Coronary artery (tissue), 2 donors: ENCODE results near the gene TTLL12.
A peak's percentile ranks its signal among the peaks of the same experiment; 100 is the strongest.

Experiments used
- DNase-seq: peaks from one replicate; pipeline ENCODE4 v3.0.0-alpha.2; 2017; ENCODE audit warnings: low spot score
- H3K27ac ChIP-seq, 2 donors: fragments of 200-600 bp; sonication (generic); one replicate each; pipeline ENCODE4 v1.5.1; 2016 to 2019
- H3K4me3 ChIP-seq: fragments of 200-600 bp; sonication (generic); 2 replicates; pipeline ENCODE4 v1.5.1; 2016; ENCODE audit warnings: mild to moderate bottlenecking, moderate library complexity
- TF ChIP-seq, protein P1 (sequence below): fragments of 200-600 bp; sonication (generic); IDR thresholded peaks from one replicate; pipeline ENCODE4 v1.5.1; 2019; ENCODE audit warnings: antibody characterized with exemption

Gene TTLL12

GRCh38 chr22:43162412-43163150, 24.4 kb downstream of the TTLL12 start:
- DNase-seq: no peak
- TF ChIP-seq, protein P1, sequence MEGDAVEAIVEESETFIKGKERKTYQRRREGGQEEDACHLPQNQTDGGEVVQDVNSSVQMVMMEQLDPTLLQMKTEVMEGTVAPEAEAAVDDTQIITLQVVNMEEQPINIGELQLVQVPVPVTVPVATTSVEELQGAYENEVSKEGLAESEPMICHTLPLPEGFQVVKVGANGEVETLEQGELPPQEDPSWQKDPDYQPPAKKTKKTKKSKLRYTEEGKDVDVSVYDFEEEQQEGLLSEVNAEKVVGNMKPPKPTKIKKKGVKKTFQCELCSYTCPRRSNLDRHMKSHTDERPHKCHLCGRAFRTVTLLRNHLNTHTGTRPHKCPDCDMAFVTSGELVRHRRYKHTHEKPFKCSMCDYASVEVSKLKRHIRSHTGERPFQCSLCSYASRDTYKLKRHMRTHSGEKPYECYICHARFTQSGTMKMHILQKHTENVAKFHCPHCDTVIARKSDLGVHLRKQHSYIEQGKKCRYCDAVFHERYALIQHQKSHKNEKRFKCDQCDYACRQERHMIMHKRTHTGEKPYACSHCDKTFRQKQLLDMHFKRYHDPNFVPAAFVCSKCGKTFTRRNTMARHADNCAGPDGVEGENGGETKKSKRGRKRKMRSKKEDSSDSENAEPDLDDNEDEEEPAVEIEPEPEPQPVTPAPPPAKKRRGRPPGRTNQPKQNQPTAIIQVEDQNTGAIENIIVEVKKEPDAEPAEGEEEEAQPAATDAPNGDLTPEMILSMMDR: no peak
- Histone ChIP-seq H3K27ac (no peak overlapping the region), H3K4me3 (no peak overlapping the region)

GRCh38 chr22:43160497-43161126, 26.3 kb downstream of the TTLL12 start:
- Histone ChIP-seq H3K27ac (no peak overlapping the region), H3K4me3 (no peak overlapping the region)
- TF ChIP-seq, protein P1: no peak
- DNase-seq: no peak

- DNase-seq: no peak
- peak overlapping the region in 1 of 2 donors; percentile 10 for H3K27ac ChIP-seq
- no peak overlapping the region for H3K4me3 ChIP-seq
- TF ChIP-seq, protein P1: no peak
These were observed 27.3 kb downstream of the TTLL12 start for GRCh38 chr22:43159484-43160178.

- H3K4me3 ChIP-seq: no peak overlapping the region
- H3K27ac ChIP-seq: no peak overlapping the region
- TF ChIP-seq, protein P1: no peak
- no peak for DNase-seq
These were observed 28.0 kb downstream of the TTLL12 start for GRCh38 chr22:43158778-43159483.

DNA sequence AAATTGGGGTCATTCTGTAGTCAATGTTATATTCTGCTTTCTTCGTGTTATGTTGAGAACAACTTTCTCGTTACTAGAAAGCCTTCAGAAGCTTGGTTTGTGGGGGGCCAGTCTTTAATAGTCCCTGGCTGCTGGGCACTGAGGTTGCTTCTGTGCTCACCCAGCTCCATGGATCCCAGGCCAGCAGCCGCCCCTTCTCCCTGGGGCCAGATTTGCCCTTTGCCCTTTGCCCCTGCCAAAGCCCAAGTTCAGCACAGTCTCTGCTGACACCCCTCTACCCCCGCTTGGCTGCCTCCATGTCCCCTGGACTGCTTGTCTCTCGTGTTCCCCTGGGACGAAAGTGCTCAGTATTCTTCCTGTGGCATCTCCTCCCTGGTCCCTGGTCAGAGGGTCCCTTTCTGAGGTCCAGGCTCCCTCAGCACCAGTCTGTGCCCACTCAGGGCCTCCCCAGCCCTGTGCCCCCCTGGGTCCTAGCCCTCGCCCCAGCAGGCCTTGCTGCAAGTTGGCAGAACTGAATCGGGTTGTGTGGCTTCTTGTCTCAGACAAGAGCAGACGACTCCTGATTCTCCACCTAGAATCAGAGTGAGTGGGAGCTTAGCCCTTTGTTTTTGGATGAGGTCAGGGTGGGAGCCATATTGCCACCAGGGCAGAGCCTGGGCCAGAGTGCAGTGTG, 28.9 kb downstream of the TTLL12 start:
- no peak overlapping the region for H3K27ac ChIP-seq
- DNase-seq: no peak
- TF ChIP-seq, protein P1: no peak
- H3K4me3 ChIP-seq: no peak overlapping the region

DNA sequence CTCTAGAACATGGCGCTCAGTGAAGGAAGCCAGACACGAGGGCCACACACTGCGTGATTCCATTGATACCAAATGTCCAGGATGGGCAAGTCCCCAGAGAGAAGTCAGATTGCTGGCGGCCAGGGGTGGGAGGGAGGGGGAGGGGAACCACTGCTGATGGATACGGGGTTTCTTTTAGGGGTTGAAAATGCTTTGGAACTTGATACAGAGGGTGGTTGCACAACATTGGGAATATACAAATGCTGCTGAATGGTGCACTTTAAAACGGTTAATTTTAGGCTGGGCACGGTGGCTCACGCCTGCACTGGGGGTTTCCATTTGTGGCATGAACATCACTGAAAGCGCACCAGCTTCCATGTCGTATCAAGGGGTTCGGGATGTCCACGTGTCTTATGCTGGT, 30.5 kb downstream of the TTLL12 start:
- H3K27ac ChIP-seq: no peak overlapping the region
- DNase-seq: no peak

More for the DNA sequence above, 30.5 kb downstream of the TTLL12 start:
- H3K4me3 ChIP-seq: no peak overlapping the region
- TF ChIP-seq, protein P1: no peak
